Transverse colon (tissue), 4 donors: Measurements from ENCODE around the gene TMEM187. TPM values are rescaled to one million over a fixed set of nuclear protein-coding genes. Genes with fewer than 3 reads are reported as not detected.

Experiments used
- DNase-seq: peaks from one replicate; pipeline ENCODE4 v3.0.0-alpha.2; 2019
- H3K27ac ChIP-seq, 4 donors: fragments of 200-600 bp; sonication (generic); 2 replicates each; pipeline ENCODE4 v1.5.1; 2016 to 2018; ENCODE audit warnings: inconsistent platforms in 4 of 4
- H3K27me3 ChIP-seq: fragments of 200-600 bp; sonication (generic); 2 replicates; pipeline ENCODE4 v1.5.1; 2017; ENCODE audit warnings: inconsistent platforms
- H3K36me3 ChIP-seq, 4 donors: fragments of 200-600 bp; sonication (generic); 2 replicates each; pipeline ENCODE4 v1.5.1; 2017 to 2019; ENCODE audit warnings: inconsistent platforms in 4 of 4
- H3K4me1 ChIP-seq, 4 donors: fragments of 200-600 bp; sonication (generic); 2 replicates each; pipeline ENCODE4 v1.5.1; 2017 to 2020; ENCODE audit warnings: inconsistent platforms in 4 of 4
- H3K4me3 ChIP-seq, 4 donors: fragments of 200-600 bp; sonication (generic); 1 replicate in 1 of 4; 2 replicates in 3 of 4; pipeline versions ENCODE4 v1.5.1 to v1.6.1; 2017 to 2019; ENCODE audit warnings: inconsistent platforms in 4 of 4
- H3K9me3 ChIP-seq, 2 donors: fragments of 200-600 bp; sonication (generic); 2 replicates each; pipeline ENCODE4 v1.5.1; 2017 to 2019; ENCODE audit warnings: inconsistent platforms in 2 of 2
- CTCF ChIP-seq, 5 experiments: fragments of 200-600 bp in 3 of 5; fragments of 450-650 bp in 2 of 5; sonication (generic) in 3 of 5; IDR thresholded peaks; 1 replicate in 2 of 5; 2 replicates in 3 of 5; pipeline ENCODE4 v1.5.1; 2016 to 2017; ENCODE audit warnings: antibody characterized with exemption in 5 of 5, inconsistent platforms in 3 of 5, mild to moderate bottlenecking in 2 of 5, moderate library complexity in 1 of 5
- EP300 ChIP-seq: sonication (generic); formaldehyde crosslinking; IDR thresholded peaks from one replicate; pipeline ENCODE4 v1.6.1; 2017; ENCODE audit warnings: antibody characterized with exemption, low read depth
- POLR2A ChIP-seq: fragments of 450-650 bp; IDR thresholded peaks from one replicate; pipeline ENCODE4 v1.6.1; 2016; ENCODE audit warnings: antibody characterized with exemption, mild to moderate bottlenecking, moderate library complexity
- POLR2AphosphoS5 ChIP-seq, 3 donors: sonication (generic); formaldehyde crosslinking; IDR thresholded peaks; one replicate each; pipeline ENCODE4 v1.6.1; 2016; ENCODE audit warnings: antibody characterized with exemption in 3 of 3
- WGBS, 2 donors: methylation state at CpG; one replicate each; pipeline ENCODE4 v1.1.5; 2018; ENCODE audit warnings: low coverage in 1 of 2; 5-methylcytosine and 5-hydroxymethylcytosine counted together
- in situ Hi-C, 4 donors: fragments of 200-750 bp; cut with MboI; loops; one replicate each; pipeline versions ENCODE4 v1.15.0 to v1.15.1; 2017; ENCODE audit warnings: low sequenced_read_pairs in 3 of 4, low pct_ligation_motif_present in 1 of 4, low pct_unique_long_range_greater_than_20kb in 1 of 4
- intact Hi-C: fragments of 100-400 bp; cut with DNase I; formaldehyde crosslinking; loops from one replicate; pipeline ENCODE4 v1.15.1; 2023; ENCODE audit warnings: low total_unique reads
- total RNA-seq, 4 donors: library from RNA; depleted of rRNA; stranded (reverse); fragments of >200 nt; gene quantifications; one replicate each; pipeline ENCODE4 v1.1.0, GENCODE V29; 2016

The TMEM187 gene
- total RNA-seq, 4 donors from 2014 or later = 1.6 to 11.2 (median 5.5) TPM

- no peaks in the 10 kb centered on the region for H3K27me3 ChIP-seq
Measured at GRCh38 chrX:153925739-153926551, 46.6 kb upstream of the TMEM187 start, which contains the start of gene ARHGAP4. ARHGAP4 (minus strand) TSS chrX:153926264; CDS start chrX:153926202, 62 bp downstream.

GRCh38 chrX:153926552-153926857, 46.0 kb upstream of the TMEM187 start:
- H3K27me3 ChIP-seq = no peaks in the 10 kb centered on the region
- peaks cover 7 to 39% (median 19%) of the 10 kb centered on the region in 4 donors for H3K4me1 ChIP-seq
- in situ Hi-C loops = loop anchor here in 1 of 4 donors (25.0 kb wide), 2 partner anchors 139 to 964 kb away; partner anchors contain the start of genes IDH3G, SRPK3 and SSR4
- intact Hi-C loops = no loop called here
- no peaks in the 10 kb centered on the region for H3K9me3 ChIP-seq
- TF ChIP-seq POLR2AphosphoS5 (IDR thresholded peaks at IDR 0.05) (no peak), POLR2A (peak; percentile 55)
- 34% methylated on average over 3 of the region's 4 CpGs; no CpG with 5 or more reads in 1 of the 2 donors for WGBS, 2 donors
- no peaks in the 10 kb centered on the region for H3K36me3 ChIP-seq
- H3K4me3 ChIP-seq = peak overlapping the region; percentile 10 to 63 (median 53)
- DNase-seq = no peak
- H3K27ac ChIP-seq = peak overlapping the region; percentile 96 to 99 (median 98)

More at GRCh38 chrX:153925739-153926551, 46.6 kb upstream of the TMEM187 start, which contains the start of gene ARHGAP4:
- H3K4me1 ChIP-seq = peaks cover 7 to 45% (median 19%) of the 10 kb centered on the region in 4 donors
- H3K9me3 ChIP-seq = no peaks in the 10 kb centered on the region
- H3K4me3 ChIP-seq = peak within 1 kb of the TSS; percentile 10 to 63 (median 53)
- H3K36me3 ChIP-seq = no peaks in the 10 kb centered on the region
- H3K27ac ChIP-seq = peak within 1 kb of the TSS; percentile 96 to 99 (median 98)
- DNase-seq = no peak
- TF ChIP-seq POLR2AphosphoS5 (IDR thresholded peaks at IDR 0.05) = no peak
- TF ChIP-seq POLR2A = no peak
- no peak for TF ChIP-seq EP300
- TF ChIP-seq CTCF (IDR thresholded peaks at IDR 0.05) = no peak
- intact Hi-C loops (no loop called here), in situ Hi-C loops (loop anchor here in 1 of 4 donors (25.0 kb wide), 2 partner anchors 139 to 964 kb away; partner anchors contain the start of genes IDH3G, SRPK3 and SSR4)
- WGBS, 2 donors = 59% methylated on average over 45 of the region's 59 CpGs; no CpG with 5 or more reads in 1 of the 2 donors

- in situ Hi-C loops (loop anchor here in 1 of 4 donors (25.0 kb wide), 2 partner anchors 140 to 965 kb away; partner anchors contain the start of genes IDH3G, SRPK3 and SSR4), intact Hi-C loops (no loop called here)
- H3K36me3 ChIP-seq = no peaks in the 10 kb centered on the region
- peak; percentile 77 for DNase-seq
- no peaks in the 10 kb centered on the region for H3K27me3 ChIP-seq
- peak overlapping the region; percentile 96 to 99 (median 98) for H3K27ac ChIP-seq
- H3K4me3 ChIP-seq = peak overlapping the region; percentile 52 to 63 (median 53)
- 34% methylated on average over 24 of the region's 31 CpGs; no CpG with 5 or more reads in 1 of the 2 donors for WGBS, 2 donors
- H3K4me1 ChIP-seq = peaks cover 7 to 34% (median 19%) of the 10 kb centered on the region in 4 donors
- no peak for TF ChIP-seq CTCF (IDR thresholded peaks at IDR 0.05)
- no peak for TF ChIP-seq EP300
- peak in 2 of 3 donors; percentile 30 to 49 for TF ChIP-seq POLR2AphosphoS5 (IDR thresholded peaks at IDR 0.05)
- no peaks in the 10 kb centered on the region for H3K9me3 ChIP-seq
Measured at GRCh38 chrX:153926858-153927671, 45.5 kb upstream of the TMEM187 start.

GRCh38 chrX:153927672-153927921, 45.0 kb upstream of the TMEM187 start:
- WGBS, 2 donors = 39% methylated on average over 8 of the region's 8 CpGs; no CpG with 5 or more reads in 1 of the 2 donors

More at GRCh38 chrX:153927672-153927921, 45.0 kb upstream of the TMEM187 start:
- no peaks in the 10 kb centered on the region for H3K36me3 ChIP-seq
- H3K27me3 ChIP-seq = no peaks in the 10 kb centered on the region
- peak overlapping the region; percentile 52 to 63 (median 53) for H3K4me3 ChIP-seq
- peak overlapping the region; percentile 96 to 99 (median 98) for H3K27ac ChIP-seq
- DNase-seq = no peak
- TF ChIP-seq CTCF (IDR thresholded peaks at IDR 0.05) (no peak), POLR2AphosphoS5 (IDR thresholded peaks at IDR 0.05) (no peak), POLR2A (no peak), EP300 (no peak)
- in situ Hi-C loops = loop anchor here in 1 of 4 donors (25.0 kb wide), 2 partner anchors 140 to 965 kb away; partner anchors contain the start of genes IDH3G, SRPK3 and SSR4
- H3K9me3 ChIP-seq = no peaks in the 10 kb centered on the region
- intact Hi-C loops = no loop called here
- peaks cover 7 to 30% (median 19%) of the 10 kb centered on the region in 4 donors for H3K4me1 ChIP-seq
